Kidney (tissue), 14 donors: Measurements from ENCODE around the gene SLC35B4. TPM values are rescaled to one million over a fixed set of nuclear protein-coding genes. Genes with fewer than 3 reads are reported as not detected.

Experiments
- DNase-seq, 5 donors: peaks; one replicate each; pipeline ENCODE4 v3.0.0-alpha.2; 2013 to 2020
- FAIRE-seq: peaks from 2 replicates; lab custom pipeline; 2012; peaks lifted over from hg19 to GRCh38; lab: Jason Lieb, UNC
- H3K27ac ChIP-seq, 2 donors: one replicate each; pipeline ENCODE4 v1.7.0; 2013; ENCODE audit warnings: low read depth in 2 of 2, low read length in 2 of 2, inconsistent platforms in 1 of 2
- H3K27me3 ChIP-seq: one replicate; pipeline ENCODE4 v1.7.1; 2013; ENCODE audit warnings: low read length, inconsistent platforms; ENCODE audit not compliant: control insufficient read depth, insufficient read depth
- H3K36me3 ChIP-seq, 3 donors: one replicate each; pipeline versions ENCODE4 v1.7.0 to v1.7.1; 2013; ENCODE audit warnings: low read length in 3 of 3, control low read depth in 1 of 3, inconsistent platforms in 1 of 3; ENCODE audit not compliant: insufficient read depth in 3 of 3, control insufficient read depth in 2 of 3
- H3K4me1 ChIP-seq, 3 donors: one replicate each; pipeline versions ENCODE4 v1.7.0 to v1.7.1; 2013; ENCODE audit warnings: low read length in 3 of 3, inconsistent platforms in 1 of 3, low read depth in 1 of 3; ENCODE audit not compliant: control insufficient read depth in 2 of 3, insufficient read depth in 2 of 3
- H3K4me3 ChIP-seq, 3 donors: one replicate each; pipeline versions ENCODE4 v1.7.0 to v1.8.1; 2013; ENCODE audit warnings: low read length in 3 of 3, control low read depth in 1 of 3, inconsistent platforms in 1 of 3
- H3K9ac ChIP-seq, 3 donors: one replicate each; pipeline versions ENCODE4 v1.7.0 to v1.7.1; 2013; ENCODE audit warnings: low read length in 3 of 3, control low read depth in 1 of 3, inconsistent platforms in 1 of 3
- H3K9me3 ChIP-seq, 3 donors: one replicate each; pipeline versions ENCODE4 v1.7.0 to v1.7.1; 2013; ENCODE audit warnings: low read length in 3 of 3, control low read depth in 1 of 3, inconsistent platforms in 1 of 3; ENCODE audit not compliant: control insufficient read depth in 2 of 3, insufficient read depth in 1 of 3
- CTCF ChIP-seq: IDR thresholded peaks from 3 replicates; pipeline ENCODE4 v1.5.1; 2012; ENCODE audit warnings: mild to moderate bottlenecking, moderate library complexity, borderline replicate concordance; ENCODE audit not compliant: insufficient read depth; ENCODE audit errors: extremely low read depth
- intact Hi-C: fragments of 100-400 bp; cut with DNase I; formaldehyde crosslinking; loops from one replicate; pipeline ENCODE4 v1.11.1; 2022
- polyA plus RNA-seq: library from polyadenylated mRNA; stranded (reverse); fragments of 350-450 nt; fragmentation: Illumina TruSeq; extraction: RNeasy Lipid Tissue Mini Kit (QIAGEN cat#74804); gene quantifications from one replicate; pipeline ENCODE4 v1.2.3, GENCODE V29; 2014; ENCODE audit warnings: low read depth, low replicate concordance; ENCODE audit not compliant: insufficient read depth
- total RNA-seq: library from RNA; stranded (reverse); fragmentation: NEBNext Ultra II Directional; extraction: Animal tissue kit (Norgen Biotek cat#: 25700); gene quantifications from one replicate; pipeline ENCODE4 v1.2.1, GENCODE V29; 2021
- donor health status: control.
- donor health status: control.
- donor health status: control.
- donor health status: control.
- donor health status: control.
- donor health status: DM: yes; HTN: yes; CAD: no.
- donor health status: Normal renal cell carcinoma (clear cell type).

SLC35B4 gene
- total and polyA plus RNA-seq, 2 donors from 2014 or later: 12.9 to 19.6 TPM

GRCh38 chr7:134246761-134247160 lies 70.0 kb downstream of the SLC35B4 start:
- H3K36me3 ChIP-seq: no peaks in the 10 kb centered on the region
- H3K27ac ChIP-seq: no peak overlapping the region
- FAIRE-seq (no peak), DNase-seq (no peak)
- intact Hi-C loops: no loop called here
- H3K4me1 ChIP-seq: no peaks in the 10 kb centered on the region
- H3K27me3 ChIP-seq: no peaks in the 10 kb centered on the region
- H3K9me3 ChIP-seq: no peaks in the 10 kb centered on the region
- TF ChIP-seq CTCF: no peak
- H3K4me3 ChIP-seq: no peak overlapping the region
- H3K9ac ChIP-seq: no peak overlapping the region

GRCh38 chr7:134246347-134246746 lies 70.4 kb downstream of the SLC35B4 start:
- FAIRE-seq (no peak), DNase-seq (peak in 2 of 5 donors; percentile 7 to 25)
- intact Hi-C loops: no loop called here

GRCh38 chr7:134245253-134245652 lies 71.5 kb downstream of the SLC35B4 start:
- no peak for TF ChIP-seq CTCF
- H3K4me1 ChIP-seq: no peaks in the 10 kb centered on the region
- H3K9me3 ChIP-seq: no peaks in the 10 kb centered on the region
- no peak overlapping the region for H3K9ac ChIP-seq
- no peaks in the 10 kb centered on the region for H3K27me3 ChIP-seq
- no peak overlapping the region for H3K4me3 ChIP-seq
- no peak for FAIRE-seq
- no peak overlapping the region for H3K27ac ChIP-seq
- no peak for DNase-seq
- H3K36me3 ChIP-seq: no peaks in the 10 kb centered on the region
- intact Hi-C loops: no loop called here

More at GRCh38 chr7:134246347-134246746, 70.4 kb downstream of the SLC35B4 start:
- no peaks in the 10 kb centered on the region for H3K36me3 ChIP-seq
- no peaks in the 10 kb centered on the region for H3K27me3 ChIP-seq
- H3K4me3 ChIP-seq: no peak overlapping the region
- no peaks in the 10 kb centered on the region for H3K4me1 ChIP-seq
- no peaks in the 10 kb centered on the region for H3K9me3 ChIP-seq
- H3K27ac ChIP-seq: no peak overlapping the region
- TF ChIP-seq CTCF: no peak
- no peak overlapping the region for H3K9ac ChIP-seq

Other genes with a start within 250 kb of the SLC35B4 start
- gene LRGUK, start 189.6 kb downstream of the SLC35B4 start, total RNA-seq: 3.8 TPM
- 0.19 TPM for gene LRGUK, start 189.6 kb downstream of the SLC35B4 start, polyA plus RNA-seq
- 93.8 TPM for gene AKR1B1, start 142.2 kb upstream of the SLC35B4 start, total RNA-seq
- 183 TPM for gene AKR1B1, start 142.2 kb upstream of the SLC35B4 start, polyA plus RNA-seq
- 1.8 TPM for gene AKR1B10, start 210.6 kb upstream of the SLC35B4 start, total RNA-seq
- gene AKR1B10, start 210.6 kb upstream of the SLC35B4 start, polyA plus RNA-seq: 2.2 TPM
- gene AKR1B15, start 232.2 kb upstream of the SLC35B4 start, total RNA-seq: not detected
- not detected for gene AKR1B15, start 232.2 kb upstream of the SLC35B4 start, polyA plus RNA-seq